T-helper 1 cell treated with Interleukin-12 subunit alpha and Interleukin-12 subunit beta and Interleukin-4 antibody, amounts not matched to agents 30 ng/mL and 1 ng/mL, for 36 hours (primary cell): ENCODE measurements around the gene GRK1. TPM values are rescaled to one million over a fixed set of nuclear protein-coding genes. Genes with fewer than 3 reads are reported as not detected.
"Not testable (repeated sequence)": the region's sequence is repeated elsewhere in the genome, so short reads cannot be mapped to it uniquely, and the experiment has no call there.

Experiments used
- intact Hi-C: fragments of 100-400 bp; cut with micrococcal nuclease; formaldehyde crosslinking; loops from one replicate; pipeline ENCODE4 v1.15.1; 2024
- total RNA-seq: library from RNA; stranded (reverse); gene quantifications from 2 replicates; pipeline ENCODE4 v1.2.3, GENCODE V29; 2022

GRK1 gene
- total RNA-seq: 0.05 TPM in 2 replicates

DNA sequence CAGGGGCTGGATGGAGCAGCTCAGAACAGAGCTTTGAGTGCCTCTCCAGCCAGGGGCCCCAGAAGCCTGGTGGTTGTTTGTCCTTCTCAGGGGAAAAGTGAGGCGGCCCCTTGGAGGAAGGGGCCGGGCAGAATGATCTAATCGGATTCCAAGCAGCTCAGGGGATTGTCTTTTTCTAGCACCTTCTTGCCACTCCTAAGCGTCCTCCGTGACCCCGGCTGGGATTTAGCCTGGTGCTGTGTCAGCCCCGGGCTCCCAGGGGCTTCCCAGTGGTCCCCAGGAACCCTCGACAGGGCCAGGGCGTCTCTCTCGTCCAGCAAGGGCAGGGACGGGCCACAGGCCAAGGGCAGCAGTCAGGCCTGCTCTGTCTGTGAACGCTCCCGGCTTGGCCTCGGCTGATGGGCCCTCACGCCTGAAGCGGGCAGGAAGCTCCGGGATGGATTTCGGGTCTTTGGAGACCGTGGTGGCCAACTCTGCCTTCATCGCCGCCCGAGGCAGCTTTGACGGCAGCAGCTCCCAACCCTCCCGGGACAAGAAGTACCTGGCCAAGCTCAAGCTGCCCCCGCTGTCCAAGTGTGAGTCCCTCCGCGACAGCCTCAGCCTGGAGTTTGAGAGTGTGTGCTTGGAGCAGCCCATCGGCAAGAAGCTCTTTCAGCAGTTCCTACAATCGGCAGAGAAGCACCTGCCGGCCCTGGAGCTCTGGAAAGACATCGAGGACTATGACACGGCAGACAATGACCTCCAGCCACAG lies at the start of gene GRK1:
Gene GRK1 (plus strand): TSS at position 269 of the 751 bp plus-strand sequence. CDS start 168 bp downstream, at position 437.
- intact Hi-C loops: no loop called here

- intact Hi-C loops: no loop called here
Observed at GRCh38 chr13:113617961-113618360, 49.1 kb upstream of the GRK1 start.

GRCh38 chr13:113618455-113618854 lies 48.6 kb upstream of the GRK1 start:
- intact Hi-C loops: no loop called here

GRCh38 chr13:113620036-113620796 lies 46.8 kb upstream of the GRK1 start:
- intact Hi-C loops: no loop called here

DNA sequence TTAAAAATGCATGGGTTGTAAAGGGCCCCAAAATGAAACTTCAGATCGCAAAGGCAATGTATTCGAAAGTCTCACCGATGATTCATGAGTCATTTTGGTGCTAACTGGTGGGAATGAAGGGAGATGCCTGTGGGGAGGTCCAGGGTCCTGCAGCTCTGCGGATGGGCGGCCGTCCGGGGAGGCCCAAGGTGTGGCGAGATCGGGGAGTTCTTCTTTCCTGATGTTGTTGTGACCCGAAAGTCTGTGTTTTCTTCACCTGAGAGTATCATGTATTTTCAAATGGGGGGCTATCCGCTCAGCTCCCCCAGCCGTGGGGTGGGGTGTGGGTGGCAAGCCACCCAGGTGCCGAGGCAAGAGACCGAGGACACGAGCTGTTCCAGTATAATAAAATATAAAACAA lies 46.0 kb upstream of the GRK1 start:
- intact Hi-C loops: no loop called here

GRCh38 chr13:113621498-113621897 lies 45.5 kb upstream of the GRK1 start:
- intact Hi-C loops: not testable (repeated sequence)

GRCh38 chr13:113621986-113622550 lies 45.0 kb upstream of the GRK1 start:
- intact Hi-C loops: not testable (repeated sequence)

- intact Hi-C loops: no loop called here
Observed at GRCh38 chr13:113622791-113623490, 44.1 kb upstream of the GRK1 start.

- intact Hi-C loops: no loop called here
Observed at GRCh38 chr13:113623491-113624234, 43.4 kb upstream of the GRK1 start.

- intact Hi-C loops: no loop called here
Observed at GRCh38 chr13:113624235-113624587, 42.8 kb upstream of the GRK1 start.

- intact Hi-C loops: not testable (repeated sequence)
Observed at GRCh38 chr13:113624640-113625304, 42.2 kb upstream of the GRK1 start.

DNA sequence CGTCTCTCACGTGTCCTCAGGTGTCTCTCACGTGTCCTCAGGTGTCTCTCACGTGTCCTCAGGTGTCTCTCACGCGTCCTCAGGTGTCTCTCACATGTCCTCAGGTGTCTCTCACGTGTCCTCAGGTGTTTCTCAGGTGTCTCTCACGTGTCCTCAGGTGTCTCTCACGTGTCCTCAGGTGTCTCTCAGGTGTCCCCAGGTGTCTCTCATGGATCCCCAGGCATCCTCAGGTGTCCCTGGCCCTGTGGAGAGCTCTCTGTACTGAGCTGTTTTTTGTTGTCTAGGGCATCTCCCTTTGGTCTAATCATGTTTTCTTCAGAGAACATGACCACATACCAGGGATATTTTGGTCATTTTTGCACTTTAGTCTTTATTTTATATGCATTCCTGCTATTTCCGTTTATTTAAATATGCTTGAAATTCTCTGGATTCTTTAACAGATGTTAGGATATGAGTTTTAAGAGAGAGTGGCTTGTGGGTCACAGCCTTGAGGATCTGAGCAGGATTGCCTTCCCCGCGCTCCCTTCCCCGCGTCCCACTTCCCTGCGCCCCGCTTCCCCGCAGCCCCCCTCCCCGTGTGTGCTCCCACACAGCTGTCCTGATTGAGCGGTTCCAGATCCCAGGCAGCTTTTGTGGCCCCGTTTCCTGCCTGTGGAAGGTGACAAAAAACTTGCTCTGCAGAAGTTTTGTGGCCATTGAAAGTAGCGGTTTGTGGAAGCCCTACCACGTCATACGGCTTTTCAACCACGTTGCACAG lies 40.9 kb upstream of the GRK1 start:
- intact Hi-C loops: no loop called here

DNA sequence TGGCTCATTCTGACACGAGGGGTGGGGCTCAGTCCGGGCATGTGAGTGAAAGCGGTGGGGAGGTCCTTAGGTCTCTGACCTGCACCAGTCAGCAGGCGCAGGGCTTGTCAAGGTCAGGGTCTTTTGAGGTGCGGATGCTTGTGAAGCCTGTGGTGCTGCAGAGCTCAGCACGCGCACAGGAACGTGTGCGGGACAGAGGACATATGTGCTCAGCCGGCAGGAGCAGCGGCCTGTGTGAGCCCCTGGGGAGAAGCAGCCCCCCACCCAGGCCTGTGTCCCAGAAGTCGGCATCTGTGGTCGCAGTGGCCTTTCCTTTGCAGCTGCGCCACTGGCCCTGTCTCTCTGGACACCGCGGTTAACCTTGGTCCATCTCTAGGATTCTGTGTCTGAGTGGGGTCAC lies 39.9 kb upstream of the GRK1 start:
- intact Hi-C loops: no loop called here

DNA sequence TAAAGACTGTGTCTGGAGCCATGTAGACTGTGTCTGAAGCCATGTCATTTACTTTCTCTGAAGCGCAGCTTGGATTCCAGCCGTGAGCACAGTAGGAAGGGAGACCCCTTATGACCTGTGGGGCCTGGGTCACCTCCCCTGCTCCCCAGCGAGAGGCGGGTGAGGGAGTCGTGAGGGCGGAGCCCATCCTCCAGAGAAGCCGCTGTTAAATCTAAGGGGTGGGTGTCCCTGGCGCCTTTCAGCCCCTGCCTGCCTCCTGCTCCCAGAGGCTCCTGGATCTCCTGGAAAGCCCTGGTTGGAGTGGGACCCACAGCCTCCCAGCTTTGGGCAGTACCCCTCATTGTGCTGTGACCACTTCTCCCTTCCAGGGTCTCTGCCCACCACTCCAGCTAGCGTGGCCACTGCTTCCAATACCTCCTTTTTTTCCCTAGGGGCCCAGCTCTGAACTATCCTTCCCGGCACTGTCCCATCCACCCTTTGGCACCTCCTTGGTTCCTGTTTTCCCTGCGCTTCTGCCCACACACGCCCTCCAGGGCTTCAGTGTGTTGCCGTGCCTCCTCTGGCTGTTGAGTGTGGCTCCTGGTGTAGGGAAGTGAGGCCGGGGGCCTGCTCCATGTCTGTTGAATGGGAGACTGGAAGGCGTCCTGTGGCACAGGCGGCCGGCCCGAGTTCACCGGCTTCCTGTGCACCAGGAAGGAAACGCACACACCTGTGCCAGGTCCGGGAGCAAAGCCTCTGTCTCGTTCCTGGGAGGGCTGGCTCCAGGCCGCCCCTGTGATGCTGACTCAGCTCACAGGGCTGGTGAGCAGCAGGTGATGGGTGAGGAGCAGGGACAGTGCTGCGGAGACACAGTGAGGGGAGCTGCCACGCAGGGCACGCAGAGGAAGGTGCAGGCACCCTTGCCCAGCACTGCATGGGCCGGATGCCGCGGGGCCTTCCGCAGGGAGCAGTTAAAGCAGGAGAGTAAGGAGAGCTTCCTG lies 38.4 kb upstream of the GRK1 start:
- intact Hi-C loops: no loop called here

DNA sequence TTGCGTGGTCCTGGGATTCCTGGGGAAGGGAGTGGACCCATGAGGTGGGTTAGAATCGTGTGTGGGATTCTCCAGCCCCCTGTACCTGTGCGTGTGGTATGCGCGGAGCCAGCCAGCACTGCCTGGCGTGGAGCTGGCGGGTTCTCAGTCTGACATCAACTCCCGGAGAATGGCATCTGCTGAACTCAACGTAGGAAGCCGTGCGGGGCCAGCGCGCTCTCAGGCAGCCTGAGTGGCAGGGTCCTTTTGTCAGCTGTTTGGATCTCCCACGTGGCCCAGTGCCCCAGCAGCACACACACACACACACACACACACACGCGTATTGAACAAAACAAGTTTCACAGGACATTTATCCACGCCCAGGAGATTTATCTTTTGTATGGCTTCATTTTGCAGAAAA lies 37.2 kb upstream of the GRK1 start:
- intact Hi-C loops: no loop called here

- intact Hi-C loops: no loop called here
Observed at GRCh38 chr13:113630296-113630695, 36.7 kb upstream of the GRK1 start.

DNA sequence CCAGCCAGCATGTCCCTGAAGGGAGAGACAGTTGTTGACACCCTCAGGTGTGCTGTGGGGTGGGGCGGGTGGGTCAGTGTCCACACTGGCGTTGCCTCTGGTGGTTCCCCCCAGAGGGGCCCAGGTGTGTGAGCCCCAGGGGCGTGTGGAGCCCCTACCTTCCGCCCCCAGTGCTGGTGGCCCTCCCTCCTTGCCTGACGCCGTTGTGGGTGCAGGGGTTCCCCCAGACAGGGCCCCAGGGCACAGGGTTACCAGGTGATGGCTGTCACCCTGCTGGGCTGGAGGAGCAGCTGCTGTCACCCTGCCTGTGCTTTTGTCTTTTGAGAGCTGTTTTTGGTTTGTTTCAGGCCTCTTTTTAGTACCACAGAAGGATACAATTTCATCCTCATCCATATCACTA lies 36.2 kb upstream of the GRK1 start:
- intact Hi-C loops: no loop called here

- intact Hi-C loops: no loop called here
Observed at GRCh38 chr13:113631341-113632095, 35.5 kb upstream of the GRK1 start.
